Duodenal mucosa (tissue), 2 donors: ENCODE data around the gene TSPAN19.

ENCODE experiments used
- H3K27ac ChIP-seq: one replicate; pipeline ENCODE4 v1.7.0; 2013; ENCODE audit warnings: low read depth, low read length
- H3K27me3 ChIP-seq, 2 donors: one replicate each; pipeline ENCODE4 v1.7.0; 2013; ENCODE audit warnings: low read length in 2 of 2, control low read depth in 1 of 2; ENCODE audit not compliant: insufficient read depth in 2 of 2, control insufficient read depth in 1 of 2
- H3K36me3 ChIP-seq, 2 donors: one replicate each; pipeline ENCODE4 v1.7.0; 2013; ENCODE audit warnings: low read length in 2 of 2, control low read depth in 1 of 2; ENCODE audit not compliant: insufficient read depth in 2 of 2, control insufficient read depth in 1 of 2
- H3K4me1 ChIP-seq, 2 donors: one replicate each; pipeline ENCODE4 v1.7.0; 2013; ENCODE audit warnings: low read length in 2 of 2, control low read depth in 1 of 2; ENCODE audit not compliant: insufficient read depth in 2 of 2, control insufficient read depth in 1 of 2
- H3K4me3 ChIP-seq, 2 donors: one replicate each; pipeline ENCODE4 v1.7.0; 2013; ENCODE audit warnings: low read length in 2 of 2, low read depth in 1 of 2
- H3K9ac ChIP-seq, 2 donors: one replicate each; pipeline ENCODE4 v1.7.0; 2013; ENCODE audit warnings: low read length in 2 of 2, low read depth in 1 of 2
- H3K9me3 ChIP-seq, 2 donors: one replicate each; pipeline ENCODE4 v1.7.0; 2013; ENCODE audit warnings: low read length in 2 of 2, control low read depth in 1 of 2; ENCODE audit not compliant: control insufficient read depth in 1 of 2

The TSPAN19 gene

GRCh38 chr12:85036234-85036707 is at the start of gene TSPAN19, which contains the start of gene LRRIQ1:
TSS of gene TSPAN19 (minus strand) at chr12:85036277. CDS start at chr12:85029946, 6,331 bp downstream.
TSS of gene LRRIQ1 (plus strand) at chr12:85036351. CDS start at chr12:85038177, 1,826 bp downstream.
- H3K27me3 ChIP-seq: no peaks in the 10 kb centered on the region
- no peak within 1 kb of the TSS for H3K9ac ChIP-seq
- peak within 1 kb of the TSS; percentile 65 to 68 for H3K4me3 ChIP-seq
- H3K4me1 ChIP-seq: no peaks in the 10 kb centered on the region
- no peaks in the 10 kb centered on the region for H3K9me3 ChIP-seq
- H3K36me3 ChIP-seq: no peaks in the 10 kb centered on the region
- no peak within 1 kb of the TSS for H3K27ac ChIP-seq

- no peak overlapping the region for H3K4me3 ChIP-seq
- no peaks in the 10 kb centered on the region for H3K27me3 ChIP-seq
- no peak overlapping the region for H3K27ac ChIP-seq
- H3K9ac ChIP-seq: no peak overlapping the region
- H3K36me3 ChIP-seq: no peaks in the 10 kb centered on the region
- no peaks in the 10 kb centered on the region for H3K9me3 ChIP-seq
- no peaks in the 10 kb centered on the region for H3K4me1 ChIP-seq
These were observed 49.0 kb upstream of the TSPAN19 start for GRCh38 chr12:85085066-85085465.

GRCh38 chr12:85076688-85077430 is 40.8 kb upstream of the TSPAN19 start:
- Histone ChIP-seq H3K4me3 (no peak overlapping the region), H3K9me3 (no peaks in the 10 kb centered on the region), H3K9ac (no peak overlapping the region), H3K36me3 (no peaks in the 10 kb centered on the region), H3K4me1 (no peaks in the 10 kb centered on the region), H3K27me3 (no peaks in the 10 kb centered on the region), H3K27ac (no peak overlapping the region)

- H3K27ac ChIP-seq: no peak overlapping the region
- H3K9me3 ChIP-seq: no peaks in the 10 kb centered on the region
- no peaks in the 10 kb centered on the region for H3K4me1 ChIP-seq
- no peaks in the 10 kb centered on the region for H3K27me3 ChIP-seq
- H3K4me3 ChIP-seq: no peak overlapping the region
- H3K9ac ChIP-seq: no peak overlapping the region
- H3K36me3 ChIP-seq: no peaks in the 10 kb centered on the region
These were observed 36.7 kb upstream of the TSPAN19 start for GRCh38 chr12:85072826-85073225.

GRCh38 chr12:85065837-85066482 is 29.9 kb upstream of the TSPAN19 start:
- H3K4me3 ChIP-seq: no peak overlapping the region
- H3K9ac ChIP-seq: no peak overlapping the region
- H3K27ac ChIP-seq: no peak overlapping the region
- H3K36me3 ChIP-seq: no peaks in the 10 kb centered on the region
- no peaks in the 10 kb centered on the region for H3K9me3 ChIP-seq
- H3K27me3 ChIP-seq: no peaks in the 10 kb centered on the region
- no peaks in the 10 kb centered on the region for H3K4me1 ChIP-seq

GRCh38 chr12:85060916-85061315 is 24.8 kb upstream of the TSPAN19 start:
- Histone ChIP-seq H3K4me3 (no peak overlapping the region), H3K9ac (no peak overlapping the region), H3K27ac (no peak overlapping the region), H3K9me3 (no peaks in the 10 kb centered on the region), H3K27me3 (no peaks in the 10 kb centered on the region), H3K36me3 (no peaks in the 10 kb centered on the region), H3K4me1 (no peaks in the 10 kb centered on the region)

- Histone ChIP-seq H3K4me3 (no peak overlapping the region), H3K27me3 (no peaks in the 10 kb centered on the region), H3K27ac (no peak overlapping the region), H3K9ac (no peak overlapping the region), H3K36me3 (no peaks in the 10 kb centered on the region), H3K4me1 (no peaks in the 10 kb centered on the region), H3K9me3 (no peaks in the 10 kb centered on the region)
These were observed 23.5 kb upstream of the TSPAN19 start for GRCh38 chr12:85059594-85059993.

GRCh38 chr12:85058339-85058738 is 22.3 kb upstream of the TSPAN19 start:
- Histone ChIP-seq H3K36me3 (no peaks in the 10 kb centered on the region), H3K9ac (no peak overlapping the region), H3K27me3 (no peaks in the 10 kb centered on the region), H3K4me1 (no peaks in the 10 kb centered on the region), H3K27ac (no peak overlapping the region), H3K4me3 (no peak overlapping the region), H3K9me3 (no peaks in the 10 kb centered on the region)

GRCh38 chr12:85057370-85057963 is 21.4 kb upstream of the TSPAN19 start:
- H3K4me1 ChIP-seq: no peaks in the 10 kb centered on the region
- no peak overlapping the region for H3K27ac ChIP-seq
- no peak overlapping the region for H3K9ac ChIP-seq
- no peaks in the 10 kb centered on the region for H3K9me3 ChIP-seq
- no peaks in the 10 kb centered on the region for H3K36me3 ChIP-seq
- H3K27me3 ChIP-seq: no peaks in the 10 kb centered on the region
- no peak overlapping the region for H3K4me3 ChIP-seq

- H3K9ac ChIP-seq: no peak overlapping the region
- no peak overlapping the region for H3K4me3 ChIP-seq
- H3K9me3 ChIP-seq: no peaks in the 10 kb centered on the region
- H3K36me3 ChIP-seq: no peaks in the 10 kb centered on the region
- H3K27me3 ChIP-seq: no peaks in the 10 kb centered on the region
- no peaks in the 10 kb centered on the region for H3K4me1 ChIP-seq
- H3K27ac ChIP-seq: no peak overlapping the region
These were observed 7.8 kb upstream of the TSPAN19 start for GRCh38 chr12:85043829-85044228.
